Upper lobe of left lung (tissue), 6 donors: ENCODE measurements around the gene TCF7L2. TPM values are rescaled to one million over a fixed set of nuclear protein-coding genes. Genes with fewer than 3 reads are reported as not detected.

Experiments
- ATAC-seq, 2 donors: fragments of 200-7000 bp; cut with Tn5 transposase; one replicate each; pipeline ENCODE4 v1.9.1; 2022; ENCODE audit warnings: mild to moderate bottlenecking in 2 of 2, moderate library complexity in 2 of 2; ENCODE audit not compliant: low FRiP score in 2 of 2
- DNase-seq, 2 donors: peaks; one replicate each; pipeline ENCODE4 v3.0.0-alpha.2; 2019 to 2020
- H3K27ac ChIP-seq, 4 donors: fragments of 200-600 bp; sonication (generic); one replicate each; pipeline ENCODE4 v1.5.1; 2016 to 2019
- H3K27me3 ChIP-seq, 4 donors: fragments of 200-600 bp; sonication (generic); one replicate each; pipeline ENCODE4 v1.5.1; 2017 to 2019
- H3K36me3 ChIP-seq, 4 donors: fragments of 200-600 bp; sonication (generic); one replicate each; pipeline ENCODE4 v1.5.1; 2016 to 2019
- H3K4me1 ChIP-seq, 4 donors: fragments of 200-600 bp; sonication (generic); one replicate each; pipeline ENCODE4 v1.5.1; 2018 to 2019
- H3K4me3 ChIP-seq, 4 donors: fragments of 200-600 bp; sonication (generic); one replicate each; pipeline ENCODE4 v1.5.1; 2017 to 2019; ENCODE audit warnings: mild to moderate bottlenecking in 2 of 4, moderate library complexity in 1 of 4
- H3K9me3 ChIP-seq, 4 donors: fragments of 200-600 bp; sonication (generic); one replicate each; pipeline ENCODE4 v1.5.1; 2018 to 2019
- EP300 ChIP-seq, 4 donors: sonication (generic); formaldehyde crosslinking; IDR thresholded peaks; one replicate each; pipeline ENCODE4 v1.5.1; 2017; ENCODE audit warnings: antibody characterized with exemption in 4 of 4, control low read depth in 2 of 4
- POLR2A ChIP-seq, 4 donors: fragments of 450-650 bp; IDR thresholded peaks; one replicate each; pipeline ENCODE4 v1.5.1; 2016 to 2017; ENCODE audit warnings: antibody characterized with exemption in 4 of 4, mild to moderate bottlenecking in 2 of 4
- POLR2AphosphoS5 ChIP-seq, 2 donors: sonication (generic); formaldehyde crosslinking; IDR thresholded peaks; one replicate each; pipeline ENCODE4 v1.5.1; 2017; ENCODE audit warnings: antibody characterized with exemption in 2 of 2
- WGBS, 2 donors: methylation state at CpG; one replicate each; pipeline ENCODE4 v1.1.5; 2017 to 2018; 5-methylcytosine and 5-hydroxymethylcytosine counted together
- total RNA-seq, 6 donors: library from RNA; depleted of rRNA in 4 of 6; stranded (reverse); fragments of >200 nt in 4 of 6; gene quantifications; one replicate each; pipeline versions ENCODE4 v1.1.0 to v1.2.1, GENCODE V29; 2016 to 2021
- TF ChIP-seq, protein P1 (sequence below), 6 experiments: fragments of 450-650 bp in 4 of 6; fragments of 200-600 bp in 2 of 6; sonication (generic) in 2 of 6; IDR thresholded peaks; one replicate each; pipeline ENCODE4 v1.5.1; 2016 to 2019; ENCODE audit warnings: antibody characterized with exemption in 6 of 6
- donor health status: DM: no; HTN: no; CAD: no; lungs with moderate emphysema.
- donor health status: DM: no; HTN: yes; CAD: no; lungs with severe emphysema.

Gene TCF7L2
- total RNA-seq, 6 donors from 2014 or later: 15.5 to 80.3 (median 48.1) TPM

- no peak overlapping the region for H3K27ac ChIP-seq
- DNase-seq (no peak), ATAC-seq (no peak)
- no peaks in the 10 kb centered on the region for H3K9me3 ChIP-seq
- peaks cover 5 to 28% (median 20%) of the 10 kb centered on the region in 4 donors for H3K4me1 ChIP-seq
- H3K4me3 ChIP-seq: no peak overlapping the region
- H3K36me3 ChIP-seq: no peaks in the 10 kb centered on the region
- TF ChIP-seq EP300 (IDR thresholded peaks at IDR 0.05): no peak
- no peak for TF ChIP-seq POLR2A (IDR thresholded peaks at IDR 0.05)
- TF ChIP-seq, protein P1, sequence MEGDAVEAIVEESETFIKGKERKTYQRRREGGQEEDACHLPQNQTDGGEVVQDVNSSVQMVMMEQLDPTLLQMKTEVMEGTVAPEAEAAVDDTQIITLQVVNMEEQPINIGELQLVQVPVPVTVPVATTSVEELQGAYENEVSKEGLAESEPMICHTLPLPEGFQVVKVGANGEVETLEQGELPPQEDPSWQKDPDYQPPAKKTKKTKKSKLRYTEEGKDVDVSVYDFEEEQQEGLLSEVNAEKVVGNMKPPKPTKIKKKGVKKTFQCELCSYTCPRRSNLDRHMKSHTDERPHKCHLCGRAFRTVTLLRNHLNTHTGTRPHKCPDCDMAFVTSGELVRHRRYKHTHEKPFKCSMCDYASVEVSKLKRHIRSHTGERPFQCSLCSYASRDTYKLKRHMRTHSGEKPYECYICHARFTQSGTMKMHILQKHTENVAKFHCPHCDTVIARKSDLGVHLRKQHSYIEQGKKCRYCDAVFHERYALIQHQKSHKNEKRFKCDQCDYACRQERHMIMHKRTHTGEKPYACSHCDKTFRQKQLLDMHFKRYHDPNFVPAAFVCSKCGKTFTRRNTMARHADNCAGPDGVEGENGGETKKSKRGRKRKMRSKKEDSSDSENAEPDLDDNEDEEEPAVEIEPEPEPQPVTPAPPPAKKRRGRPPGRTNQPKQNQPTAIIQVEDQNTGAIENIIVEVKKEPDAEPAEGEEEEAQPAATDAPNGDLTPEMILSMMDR (IDR thresholded peaks at IDR 0.05): no peak
- TF ChIP-seq POLR2AphosphoS5 (IDR thresholded peaks at IDR 0.05): no peak
- no peaks in the 10 kb centered on the region for H3K27me3 ChIP-seq
- WGBS, 2 donors: 66 to 75% methylated on average over 6 to 8 of the region's 8 CpGs
Measured at GRCh38 chr10:113001599-113002448, 51.8 kb downstream of the TCF7L2 start.

- peaks cover 10 to 34% (median 23%) of the 10 kb centered on the region in 4 donors for H3K4me1 ChIP-seq
- TF ChIP-seq, protein P1 (IDR thresholded peaks at IDR 0.05): no peak
- TF ChIP-seq POLR2A (IDR thresholded peaks at IDR 0.05) (no peak), EP300 (IDR thresholded peaks at IDR 0.05) (no peak), POLR2AphosphoS5 (IDR thresholded peaks at IDR 0.05) (no peak)
- 62 to 81% methylated on average over 1 of the region's 1 CpG for WGBS, 2 donors
- ATAC-seq (no peak), DNase-seq (no peak)
- H3K27ac ChIP-seq: no peak overlapping the region
- H3K36me3 ChIP-seq: no peaks in the 10 kb centered on the region
- H3K27me3 ChIP-seq: no peaks in the 10 kb centered on the region
- H3K9me3 ChIP-seq: no peaks in the 10 kb centered on the region
- no peak overlapping the region for H3K4me3 ChIP-seq
Measured at GRCh38 chr10:113002449-113002777, 52.4 kb downstream of the TCF7L2 start.

GRCh38 chr10:113003052-113003451 is 53.0 kb downstream of the TCF7L2 start:
- no peak for DNase-seq
- Histone ChIP-seq H3K4me1 (peaks cover 13 to 41% (median 26%) of the 10 kb centered on the region in 4 donors), H3K4me3 (no peak overlapping the region), H3K27ac (no peak overlapping the region), H3K9me3 (no peaks in the 10 kb centered on the region), H3K27me3 (no peaks in the 10 kb centered on the region), H3K36me3 (no peaks in the 10 kb centered on the region)
- TF ChIP-seq, protein P1 (IDR thresholded peaks at IDR 0.05): no peak
- TF ChIP-seq POLR2AphosphoS5 (IDR thresholded peaks at IDR 0.05): no peak
- no peak for TF ChIP-seq POLR2A (IDR thresholded peaks at IDR 0.05)
- TF ChIP-seq EP300 (IDR thresholded peaks at IDR 0.05): no peak
- no peak for ATAC-seq
- WGBS, 2 donors: 95 to 96% methylated on average over 3 of the region's 3 CpGs

DNA sequence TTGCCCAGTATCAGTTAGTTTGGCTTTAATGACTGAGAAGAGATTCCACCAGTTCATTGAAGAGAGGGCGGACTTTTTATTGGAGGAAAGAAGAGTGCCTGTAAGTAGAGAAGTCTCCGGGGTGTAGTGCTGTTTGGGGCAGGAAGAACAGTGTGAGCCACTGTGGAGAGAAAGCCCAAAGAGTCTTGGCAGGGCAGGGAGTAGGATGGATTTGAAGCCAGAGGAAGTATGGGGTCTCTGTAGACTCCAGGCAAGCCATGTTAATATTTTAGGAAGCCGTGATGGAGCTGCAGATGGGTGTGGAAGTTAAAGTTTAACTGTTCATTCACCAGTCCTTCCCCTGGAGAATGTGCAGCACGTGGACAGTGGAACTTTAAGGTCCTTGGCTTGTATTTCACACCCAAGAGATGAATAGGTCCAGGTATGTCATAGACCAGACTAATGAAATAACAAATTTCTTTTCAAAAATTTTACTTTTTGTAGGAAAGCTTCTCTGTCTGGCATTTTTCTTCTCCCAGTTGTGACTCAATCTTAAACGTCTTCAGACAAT is 54.1 kb downstream of the TCF7L2 start:
- Histone ChIP-seq H3K36me3 (no peaks in the 10 kb centered on the region), H3K4me3 (no peak overlapping the region), H3K27ac (no peak overlapping the region), H3K9me3 (no peaks in the 10 kb centered on the region), H3K27me3 (no peaks in the 10 kb centered on the region), H3K4me1 (peaks cover 13 to 43% (median 26%) of the 10 kb centered on the region in 4 donors)
- 70 to 78% methylated on average over 5 of the region's 5 CpGs for WGBS, 2 donors
- no peak for ATAC-seq
- TF ChIP-seq, protein P1 (IDR thresholded peaks at IDR 0.05): no peak
- TF ChIP-seq POLR2AphosphoS5 (IDR thresholded peaks at IDR 0.05) (no peak), POLR2A (IDR thresholded peaks at IDR 0.05) (no peak), EP300 (IDR thresholded peaks at IDR 0.05) (no peak)
- DNase-seq: no peak
